Epithelial cell of proximal tubule (primary cell): ENCODE measurements around the gene FRS3. TPM values are rescaled to one million over a fixed set of nuclear protein-coding genes. Genes with fewer than 3 reads are reported as not detected.
"Not testable (repeated sequence)": the region's sequence is repeated elsewhere in the genome, so short reads cannot be mapped to it uniquely, and the experiment has no call there.

Source experiments
- DNase-seq: peaks from one replicate; pipeline ENCODE4 v3.0.0-alpha.2; 2011; ENCODE audit warnings: low read depth
- H3K4me3 ChIP-seq: 2 replicates; pipeline ENCODE4 v1.5.1; 2011; ENCODE audit warnings: low read depth, mild to moderate bottlenecking, low read length
- CTCF ChIP-seq: conservative IDR thresholded peaks from 2 replicates; pipeline ENCODE4 v1.5.1; 2012; ENCODE audit warnings: low read depth, mild to moderate bottlenecking, low read length
- total RNA-seq: library from RNA; depleted of rRNA; stranded (reverse); fragments of >200 nt; gene quantifications from 2 replicates; pipeline ENCODE4 v1.2.3, GENCODE V29; 2015

The FRS3 gene
- total RNA-seq, 1 donor from 2014 or later: 6.1 TPM

DNA sequence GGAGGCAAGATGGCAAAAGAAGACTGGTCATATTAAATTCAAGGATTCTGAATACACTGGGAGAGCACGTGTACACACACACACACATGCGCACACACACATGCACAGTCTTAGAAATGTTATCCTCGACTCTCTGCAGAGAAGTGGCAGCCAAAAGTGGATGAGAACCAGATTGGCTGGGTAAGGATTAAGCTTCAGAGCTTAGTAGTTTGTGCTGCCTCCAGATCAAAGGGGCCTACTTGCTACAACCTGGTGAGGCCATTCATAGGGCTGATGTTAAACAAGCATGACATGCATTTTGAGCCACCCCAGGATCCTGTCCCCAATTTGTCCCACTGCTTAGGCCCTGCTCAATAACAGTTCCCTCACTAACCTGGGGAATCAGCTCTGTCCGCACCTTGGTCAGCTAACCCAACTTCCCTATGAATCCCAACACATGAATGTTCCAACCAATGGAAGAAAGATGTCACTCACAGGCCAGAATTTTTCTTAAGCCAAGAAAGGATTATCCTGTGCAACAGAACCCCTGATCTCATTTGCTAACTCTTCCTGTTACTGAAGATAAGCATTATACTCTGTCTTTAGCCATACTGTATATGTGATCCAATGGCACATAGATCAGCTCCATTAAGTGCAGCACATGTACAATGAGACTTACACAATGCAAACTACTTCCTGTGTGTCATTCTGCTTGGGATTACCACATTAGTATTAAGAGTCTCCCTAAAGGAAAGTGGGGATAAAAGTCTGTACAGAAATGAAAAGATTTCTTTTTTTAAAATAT, 38.8 kb upstream of the FRS3 start:
- no peak overlapping the region for H3K4me3 ChIP-seq
- TF ChIP-seq CTCF: no peak
- no peak for DNase-seq

DNA sequence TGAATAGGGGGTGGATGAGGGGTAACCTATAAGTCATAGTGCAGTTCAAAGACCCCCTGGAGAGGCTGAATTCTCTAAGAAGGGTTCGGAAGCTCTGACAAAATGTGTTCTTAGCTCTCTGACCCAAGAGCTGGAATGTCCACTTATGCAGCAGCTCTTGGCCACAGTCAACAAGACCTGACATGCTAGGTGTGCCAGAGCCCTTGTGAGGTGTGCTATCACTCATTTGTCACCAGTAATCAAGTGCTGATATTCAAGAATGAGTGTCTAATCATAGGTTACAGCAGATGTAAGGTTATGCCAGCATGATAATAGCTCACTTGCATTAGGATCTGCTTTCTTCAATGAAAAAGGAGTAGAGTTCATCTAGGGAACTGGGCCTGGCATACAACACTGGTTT, 35.9 kb upstream of the FRS3 start:
- H3K4me3 ChIP-seq: no peak overlapping the region
- TF ChIP-seq CTCF: no peak
- DNase-seq: no peak

GRCh38 chr6:41814629-41815028, 34.9 kb upstream of the FRS3 start:
- no peak for DNase-seq
- no peak overlapping the region for H3K4me3 ChIP-seq
- TF ChIP-seq CTCF: no peak

DNA sequence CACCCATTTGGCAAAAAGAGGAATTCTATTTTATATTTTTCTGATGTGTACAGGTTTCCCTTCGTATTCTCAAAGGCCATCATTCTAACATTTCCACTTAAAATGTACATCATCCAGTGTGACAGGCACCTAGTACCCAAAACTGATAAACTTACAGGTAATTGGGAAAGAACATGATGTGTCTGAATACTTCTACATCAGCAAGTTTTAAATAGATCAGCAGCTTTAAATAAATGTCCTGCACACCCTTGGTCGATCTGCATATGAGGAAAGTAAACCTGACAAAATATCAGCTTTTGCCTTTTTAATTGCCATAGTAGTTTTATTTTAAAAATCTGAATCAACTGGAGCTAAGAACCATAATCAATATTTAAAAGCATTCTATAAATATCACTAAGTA, 34.3 kb upstream of the FRS3 start:
- H3K4me3 ChIP-seq: no peak overlapping the region
- no peak for TF ChIP-seq CTCF

DNA sequence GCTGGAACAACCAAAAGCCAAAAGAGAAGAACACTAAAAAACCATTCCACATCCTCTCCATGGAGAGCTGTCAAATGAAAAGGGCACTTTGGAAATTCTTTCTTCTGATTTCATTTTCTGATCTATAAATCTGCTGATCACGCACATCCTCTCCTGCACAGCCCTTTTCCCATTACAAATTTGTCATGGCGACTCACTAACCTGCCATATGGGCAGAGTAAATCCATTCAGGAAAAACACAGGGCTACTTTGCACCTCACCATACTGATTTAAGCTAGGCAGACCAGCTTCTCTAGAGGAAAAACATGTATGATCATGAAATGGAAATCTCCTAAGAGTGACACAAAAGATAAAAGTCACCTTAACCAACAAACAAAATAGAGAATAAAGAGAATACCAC, 33.8 kb upstream of the FRS3 start:
- H3K4me3 ChIP-seq: no peak overlapping the region
- TF ChIP-seq CTCF: no peak
- no peak for DNase-seq

More for the DNA sequence above, 34.3 kb upstream of the FRS3 start:
- DNase-seq: no peak

DNA sequence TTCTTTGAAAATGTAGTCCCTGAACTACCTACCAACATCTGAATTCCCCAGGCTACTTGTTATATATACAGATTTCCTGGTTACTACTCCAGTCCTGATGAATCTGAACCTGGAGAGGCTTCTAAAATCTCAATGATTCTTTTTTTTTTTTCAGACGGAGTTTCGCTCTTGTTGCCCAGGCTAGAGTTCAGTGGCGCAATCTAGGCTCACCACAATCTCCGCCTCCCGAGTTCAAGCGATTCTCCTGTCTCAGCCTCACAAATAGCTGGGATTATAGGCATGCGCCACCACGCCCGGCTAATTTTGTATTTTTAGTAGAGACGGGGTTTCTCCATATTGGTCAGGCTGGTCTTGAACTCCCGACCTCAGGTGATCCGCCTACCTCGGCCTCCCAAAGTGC, 32.2 kb upstream of the FRS3 start:
- DNase-seq, H3K4me3 ChIP-seq: not testable (repeated sequence)

GRCh38 chr6:41811095-41811494, 31.4 kb upstream of the FRS3 start:
- no peak for TF ChIP-seq CTCF
- H3K4me3 ChIP-seq: no peak overlapping the region
- DNase-seq: no peak
